HG03520 (cell line): ENCODE data around the gene KCNK10.

Source experiments
- ATAC-seq: cut with Tn5 transposase; IDR thresholded peaks from one replicate; pipeline ENCODE4 v1.9.1; 2021; ENCODE audit warnings: mild to moderate bottlenecking, moderate library complexity; ENCODE audit not compliant: unreplicated experiment

KCNK10 gene

DNA sequence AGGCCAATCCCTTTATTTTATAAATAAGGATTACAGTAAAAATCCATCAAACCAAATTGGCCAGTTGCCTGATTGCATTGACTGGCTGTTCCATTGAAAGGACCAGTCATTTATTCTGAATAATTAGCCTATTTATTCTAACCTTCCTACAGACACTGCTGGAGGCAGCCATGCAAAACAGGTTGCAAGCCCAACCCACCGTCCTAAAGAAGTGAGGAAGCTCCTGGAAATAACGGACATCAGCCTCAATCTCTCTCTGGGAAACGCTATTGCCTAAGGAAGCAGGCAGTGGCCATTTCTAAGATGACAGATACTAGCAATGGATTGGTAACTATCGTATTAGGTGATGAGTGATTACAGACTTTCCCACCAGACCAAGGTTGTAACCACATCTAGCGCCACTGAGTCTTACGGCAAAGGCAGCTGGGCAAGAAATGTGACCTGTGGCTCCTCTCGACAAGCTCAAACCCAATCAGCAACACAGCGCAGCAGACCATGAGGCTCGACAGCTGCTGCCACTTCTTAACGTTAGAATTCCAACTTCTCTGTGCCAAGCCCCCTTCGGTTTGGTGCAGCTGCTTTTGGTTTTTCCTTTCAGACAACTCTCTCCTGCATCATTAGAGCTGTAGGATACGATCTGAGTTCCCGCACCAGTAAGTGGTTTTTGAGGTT lies 134.2 kb downstream of the KCNK10 start:
- ATAC-seq, result peak; percentile 60

- no peak for ATAC-seq
Measured at GRCh38 chr14:88185843-88186242, 137.2 kb downstream of the KCNK10 start.

GRCh38 chr14:88184956-88185355 lies 138.1 kb downstream of the KCNK10 start:
- no peak for ATAC-seq

DNA sequence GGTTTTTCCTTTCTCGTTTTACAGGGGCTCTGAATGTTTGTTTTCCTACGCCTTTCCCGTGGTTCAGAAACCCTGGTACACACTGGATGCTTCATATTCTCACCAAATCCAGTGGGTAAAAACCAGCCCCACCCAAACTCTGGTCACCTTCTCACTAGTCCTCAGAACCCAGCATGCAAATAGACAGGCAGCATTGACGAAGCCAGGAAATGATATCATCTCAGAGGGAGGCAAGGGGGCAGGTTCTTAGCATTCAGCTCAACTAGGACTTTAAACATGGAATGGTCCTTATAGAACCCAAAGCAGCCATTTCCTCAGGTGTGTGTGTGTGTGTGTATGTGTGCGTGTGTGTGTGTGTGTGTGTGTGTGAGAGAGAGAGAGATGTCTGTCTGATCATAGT lies 142.0 kb downstream of the KCNK10 start:
- ATAC-seq, result peak; percentile 56

DNA sequence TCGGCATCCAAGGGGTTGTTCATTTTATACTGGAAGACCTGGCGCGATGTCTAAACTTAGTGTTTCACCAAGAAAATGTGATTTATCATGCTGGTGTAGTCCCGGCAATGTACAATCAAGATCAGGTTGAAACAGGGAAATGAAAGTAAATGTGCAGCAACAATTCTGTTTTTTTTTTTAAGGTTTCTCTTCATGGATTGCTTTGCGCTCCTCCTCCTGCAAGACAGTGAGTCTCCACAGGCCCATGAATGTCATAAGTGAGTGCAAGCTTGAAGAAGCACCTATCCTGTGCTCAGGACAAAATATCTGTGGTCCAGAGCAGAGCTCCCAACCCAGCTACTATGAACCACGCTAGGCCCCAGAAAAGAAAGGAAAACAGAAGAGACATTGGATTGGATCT lies 143.4 kb downstream of the KCNK10 start:
- no peak for ATAC-seq

DNA sequence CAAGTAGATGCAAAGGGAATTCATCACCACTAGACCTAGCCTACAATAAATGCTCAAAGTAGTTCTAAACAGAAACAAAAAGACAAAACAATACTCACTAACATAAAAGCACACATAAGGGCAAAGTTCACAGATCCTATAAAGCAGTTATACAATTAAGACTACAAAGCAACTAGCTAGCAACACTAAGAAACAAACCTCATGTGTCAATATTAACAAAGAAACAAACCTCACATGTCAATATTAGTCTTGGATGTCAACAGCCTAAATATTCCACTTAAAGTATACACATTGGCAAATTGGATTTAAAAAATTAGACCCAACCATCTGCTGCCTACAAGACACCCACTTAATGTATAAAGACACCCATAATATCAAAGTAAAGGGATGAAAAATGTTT lies 152.7 kb downstream of the KCNK10 start:
- ATAC-seq, result no peak

- peak; percentile 69 for ATAC-seq
Measured at GRCh38 chr14:88168498-88169165, 154.4 kb downstream of the KCNK10 start.

DNA sequence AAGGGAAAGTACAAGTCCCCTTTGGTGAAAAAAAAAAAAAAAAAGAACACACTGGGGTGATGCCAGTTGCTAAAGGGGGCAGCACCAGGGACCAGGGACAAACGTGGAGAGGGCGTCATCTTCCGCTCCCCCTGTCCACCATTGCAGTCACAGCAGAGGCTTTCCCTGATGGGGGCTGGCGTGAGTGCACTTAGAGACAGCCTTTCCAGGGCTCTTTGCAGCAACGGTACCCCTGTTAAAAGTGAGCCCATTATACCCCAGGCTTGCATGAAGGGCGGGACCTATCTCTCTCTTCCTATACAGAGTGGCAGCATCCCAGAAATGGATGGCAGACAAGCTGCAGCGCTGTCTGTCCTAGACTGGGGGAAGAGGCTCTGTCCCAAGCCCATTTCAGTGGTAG lies 155.0 kb downstream of the KCNK10 start:
- no peak for ATAC-seq

- ATAC-seq, result no peak
Measured at GRCh38 chr14:88166616-88167015, 156.5 kb downstream of the KCNK10 start.

DNA sequence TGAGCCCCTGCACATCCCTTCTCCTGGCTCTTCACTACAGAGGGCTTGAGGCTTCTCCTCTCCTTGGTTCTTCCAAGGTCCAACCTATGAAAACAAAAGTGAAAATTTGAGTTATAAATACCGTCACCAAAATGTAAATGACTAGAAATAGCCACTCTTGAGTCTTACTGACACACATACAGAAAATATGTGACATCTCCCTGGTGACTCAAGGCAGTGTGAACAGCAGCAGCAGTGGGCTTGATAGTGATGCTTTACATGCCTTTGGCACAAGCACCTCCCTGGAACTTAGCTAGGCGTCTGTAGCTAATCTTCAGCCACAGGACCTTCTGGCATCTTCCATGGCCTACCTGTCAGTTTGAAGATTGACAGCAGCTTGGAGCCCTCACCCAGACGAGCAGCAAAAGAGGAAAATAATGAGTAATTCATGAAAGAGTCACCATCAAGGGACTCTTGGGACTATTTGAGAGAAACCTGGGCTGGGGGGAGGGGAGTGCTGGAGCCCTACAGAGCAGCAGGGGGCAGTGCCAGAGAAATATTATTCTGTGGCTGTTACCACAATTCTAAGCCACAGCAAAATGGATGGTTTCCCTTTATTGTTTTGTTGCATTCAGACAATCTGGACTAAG lies 158.0 kb downstream of the KCNK10 start:
- peak; percentile 51 for ATAC-seq

DNA sequence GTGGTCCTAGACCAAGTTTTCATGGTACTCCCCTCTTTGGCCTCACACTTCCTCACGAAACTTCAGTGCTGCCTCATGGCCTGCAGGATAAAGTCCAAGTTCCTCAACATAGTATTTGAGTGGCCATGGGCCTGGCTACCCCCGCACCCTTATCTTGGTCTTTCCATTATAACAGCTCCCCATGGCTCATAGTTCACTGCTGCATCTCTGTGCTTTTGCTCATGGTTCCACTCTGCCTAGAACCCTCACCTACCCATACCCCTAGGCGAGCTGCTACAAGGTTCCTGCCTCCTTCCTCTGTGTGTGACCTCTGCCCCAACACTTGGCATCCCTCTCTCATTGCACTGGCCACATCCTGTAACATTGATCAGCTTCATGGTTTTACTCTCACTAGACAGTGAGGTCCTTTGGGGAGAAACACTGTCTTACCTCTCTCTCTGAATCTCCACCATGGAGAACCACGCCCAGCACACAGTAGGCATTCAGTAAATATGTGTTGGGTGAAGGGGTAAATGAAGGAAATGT lies 159.3 kb downstream of the KCNK10 start:
- ATAC-seq, result no peak

DNA sequence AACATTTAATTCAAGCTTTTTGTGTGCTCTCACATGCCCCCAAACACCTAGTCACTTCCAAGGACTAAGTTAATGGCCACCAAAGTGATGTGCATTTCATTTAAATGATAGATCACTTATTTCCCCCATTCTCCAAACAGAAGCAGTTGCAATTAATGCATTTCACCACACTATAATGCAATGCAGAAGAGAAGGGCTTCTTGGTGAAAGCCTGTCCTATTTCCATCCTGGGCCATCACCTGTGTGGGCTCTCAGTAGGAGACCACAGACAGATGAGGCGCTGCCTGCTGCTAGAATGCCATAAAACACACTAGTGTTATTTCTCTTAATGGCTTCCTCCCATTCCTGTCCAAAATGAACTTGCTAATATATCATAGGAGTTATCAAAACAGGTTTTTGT lies 166.9 kb downstream of the KCNK10 start:
- ATAC-seq, result no peak

DNA sequence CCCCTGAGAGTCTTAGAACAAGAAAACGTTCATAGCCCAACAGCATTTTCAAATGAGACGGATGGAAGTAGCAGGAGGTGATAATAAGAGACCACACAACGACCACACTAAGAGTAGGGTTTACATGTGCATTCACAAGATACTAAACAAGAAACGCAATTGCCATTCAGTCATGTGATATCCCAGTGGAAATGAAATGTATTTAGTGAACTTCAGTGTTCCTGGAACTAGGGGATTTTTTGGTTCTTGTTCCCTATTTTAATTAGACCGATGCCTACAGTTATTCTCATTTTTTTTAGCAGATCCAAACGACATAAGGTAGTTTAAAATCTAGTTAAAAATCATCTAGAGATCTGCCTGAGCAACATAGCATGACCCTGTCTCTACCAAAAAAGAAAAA lies 168.1 kb downstream of the KCNK10 start:
- ATAC-seq, result no peak

DNA sequence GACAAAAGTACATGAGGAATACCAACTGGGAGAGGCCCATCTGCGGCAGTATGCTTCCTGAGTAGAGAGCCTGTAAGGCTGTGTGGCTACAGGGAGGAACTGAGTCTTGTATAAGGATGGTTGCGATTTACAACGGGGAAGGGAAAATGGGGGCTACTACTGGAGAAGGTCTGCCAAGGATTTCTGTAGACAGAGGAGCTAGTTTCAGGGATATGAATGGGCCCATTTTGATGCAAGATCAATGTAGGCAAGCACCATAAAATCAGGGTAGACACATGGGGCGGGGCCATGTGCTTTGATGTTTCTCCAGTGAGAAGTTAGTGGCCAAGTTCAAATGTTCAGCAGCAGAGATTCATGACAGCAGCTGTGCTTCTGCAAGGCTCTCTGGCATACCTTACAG lies 168.7 kb downstream of the KCNK10 start:
- no peak for ATAC-seq

DNA sequence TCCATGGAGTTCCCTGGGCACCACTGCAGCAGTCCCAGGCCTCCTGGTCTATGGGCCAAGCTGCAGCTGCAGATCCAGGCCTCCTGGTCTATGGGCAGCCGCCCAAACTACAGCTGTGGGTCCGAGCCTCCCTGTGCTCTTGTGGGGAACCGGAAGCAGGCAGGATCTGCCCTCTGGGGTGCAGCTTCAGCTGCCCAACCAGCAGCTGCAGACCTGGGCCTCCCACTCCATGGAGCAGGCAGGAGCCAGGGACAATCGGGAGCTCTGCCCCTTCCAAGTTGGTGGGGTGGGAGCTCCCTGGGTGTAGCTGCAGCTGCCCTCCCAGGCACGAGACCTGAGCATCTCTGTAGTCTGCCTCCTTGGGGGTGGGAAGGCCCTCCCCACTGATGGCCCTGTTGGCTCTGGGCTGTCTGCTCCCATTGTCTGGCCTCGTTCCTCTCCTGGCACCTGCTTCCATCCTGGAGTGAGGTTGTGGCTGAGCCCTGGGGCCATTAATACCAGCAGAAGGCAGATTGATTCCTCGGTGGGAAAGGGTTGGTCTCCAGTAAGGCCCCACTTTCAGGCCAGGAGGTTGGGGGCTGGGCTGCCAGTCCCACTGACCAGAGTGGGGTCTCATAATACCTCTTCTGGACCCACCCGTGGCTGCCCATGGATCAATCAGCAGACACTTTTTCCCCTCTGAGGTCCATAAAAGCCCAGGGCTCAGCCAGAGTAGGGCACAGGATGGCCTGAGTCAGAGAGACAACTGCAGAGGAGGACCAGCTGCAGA lies 176.0 kb downstream of the KCNK10 start:
- no peak for ATAC-seq

DNA sequence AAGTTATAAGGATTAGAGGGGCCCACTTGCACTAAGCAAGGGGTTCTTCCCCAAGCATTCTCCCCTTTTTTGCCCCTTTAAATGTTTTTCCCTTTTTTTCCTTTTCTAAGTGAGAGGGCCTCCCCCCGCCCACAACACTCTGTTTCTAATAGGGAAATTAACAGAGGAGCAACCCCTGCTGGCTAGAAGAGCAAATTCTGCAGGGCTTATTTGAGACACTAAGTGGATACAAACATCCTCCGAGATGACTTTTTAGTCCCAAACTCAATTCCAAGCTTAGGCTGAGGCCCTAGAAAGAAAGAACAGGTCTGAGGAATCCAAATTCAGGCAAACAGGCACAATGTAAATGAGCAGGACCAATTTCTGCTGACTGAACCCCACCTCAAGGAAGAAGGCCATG lies 179.3 kb downstream of the KCNK10 start:
- no peak for ATAC-seq

- ATAC-seq, result no peak
Measured at GRCh38 chr14:88142997-88143396, 180.1 kb downstream of the KCNK10 start.

DNA sequence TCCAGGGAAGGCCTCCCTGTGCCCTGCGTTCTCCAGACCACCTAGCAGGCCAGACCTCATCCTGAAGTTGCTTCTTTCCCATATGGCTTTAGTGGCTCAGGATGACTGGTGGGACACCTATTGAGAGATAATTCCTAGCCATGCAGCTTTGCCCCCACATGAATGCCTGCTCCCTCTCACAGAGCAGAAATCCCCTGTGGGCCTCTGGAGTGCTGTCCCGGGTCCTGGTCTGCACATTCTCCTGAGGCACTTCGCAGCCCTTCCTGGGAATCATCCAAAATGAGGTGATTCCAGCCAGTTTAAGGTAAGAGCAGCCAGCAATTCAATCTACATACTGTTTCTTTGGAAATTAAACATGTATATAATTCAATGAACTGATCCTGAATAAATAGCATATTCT lies 182.2 kb downstream of the KCNK10 start:
- ATAC-seq, result no peak

DNA sequence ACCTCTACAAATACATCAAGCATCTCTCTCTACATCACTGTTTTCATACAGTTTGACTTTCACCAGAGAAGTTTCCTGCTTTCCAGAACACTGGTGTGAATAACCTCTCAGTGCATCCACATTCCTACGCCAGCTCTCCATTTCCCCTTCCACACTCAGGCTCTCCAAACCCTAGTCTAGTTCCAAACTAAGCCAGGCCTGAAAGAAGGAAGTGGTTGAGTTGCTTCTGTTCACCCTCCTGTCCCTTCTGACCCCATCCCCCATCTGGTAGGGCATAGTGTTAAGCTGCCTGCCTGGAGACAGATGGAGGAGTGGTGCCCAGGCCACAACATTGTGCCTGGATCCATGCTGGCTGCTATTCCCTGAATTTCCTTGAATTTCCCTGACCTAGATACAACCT lies 185.7 kb downstream of the KCNK10 start:
- no peak for ATAC-seq
